DOHH2 (cell line): ENCODE data around the gene DGCR2.

Experiments
- H3F3A ChIP-seq: fragments of 200-600 bp; sonication (generic), shearing (Covaris generic); 2 replicates; pipeline ENCODE4 v1.6.0; 2016; ENCODE audit warnings: antibody characterized with exemption, mild to moderate bottlenecking; ENCODE audit not compliant: control insufficient read depth, insufficient read depth
- H3K27ac ChIP-seq: fragments of 200-600 bp; sonication (generic); 2 replicates; pipeline ENCODE4 v1.5.1; 2014; ENCODE audit warnings: low read depth, mild to moderate bottlenecking, low read length, moderate library complexity
- H3K27me3 ChIP-seq: fragments of 200-600 bp; sonication (generic); 2 replicates; pipeline ENCODE4 v1.6.1; 2014; ENCODE audit warnings: mild to moderate bottlenecking, low read length, mixed read lengths; ENCODE audit not compliant: control insufficient read depth
- H3K36me3 ChIP-seq: fragments of 200-600 bp; sonication (generic); 2 replicates; pipeline ENCODE4 v1.6.1; 2014; ENCODE audit warnings: mild to moderate bottlenecking, low read length, moderate library complexity, mixed read lengths; ENCODE audit not compliant: control insufficient read depth
- H3K4me1 ChIP-seq: fragments of 200-600 bp; sonication (generic); 2 replicates; pipeline ENCODE4 v1.6.1; 2014; ENCODE audit warnings: mild to moderate bottlenecking, low read length, mixed read lengths; ENCODE audit not compliant: control insufficient read depth
- H3K4me2 ChIP-seq: fragments of 200-600 bp; sonication (generic); 2 replicates; pipeline ENCODE4 v1.6.0; 2014; ENCODE audit warnings: mild to moderate bottlenecking, low read length, moderate library complexity
- H3K4me3 ChIP-seq: fragments of 200-600 bp; sonication (generic); 2 replicates; pipeline ENCODE4 v1.5.1; 2014; ENCODE audit warnings: mild to moderate bottlenecking, low read length, mixed read lengths
- H3K79me2 ChIP-seq: fragments of 200-600 bp; sonication (generic); 2 replicates; pipeline ENCODE4 v1.6.1; 2014; ENCODE audit warnings: mild to moderate bottlenecking, low read length, mixed read lengths; ENCODE audit not compliant: control insufficient read depth
- H3K9me2 ChIP-seq: fragments of 200-600 bp; sonication (generic); replicated peaks from 2 replicates; pipeline ENCODE4 v1.6.1; 2014; ENCODE audit warnings: mild to moderate bottlenecking, low read length, mixed read lengths; ENCODE audit not compliant: control insufficient read depth
- H3K9me3 ChIP-seq: fragments of 200-600 bp; sonication (generic); 2 replicates; pipeline ENCODE4 v1.6.1; 2014; ENCODE audit warnings: antibody characterized with exemption, low read length, mixed read lengths; ENCODE audit not compliant: control insufficient read depth, insufficient read depth
- H4K20me1 ChIP-seq: fragments of 200-600 bp; sonication (generic); 2 replicates; pipeline ENCODE4 v1.6.0; 2014; ENCODE audit warnings: low read depth, mild to moderate bottlenecking, antibody characterized with exemption, low read length, moderate library complexity; ENCODE audit not compliant: control insufficient read depth, insufficient read depth
- CTCF ChIP-seq: fragments of 200-600 bp; sonication (generic); IDR thresholded peaks from one replicate; pipeline ENCODE4 v1.5.1; 2014; ENCODE audit warnings: antibody characterized with exemption, mild to moderate bottlenecking, low read depth, low read length; ENCODE audit not compliant: poor library complexity, severe bottlenecking
- EZH2phosphoT487 ChIP-seq: fragments of 200-600 bp; sonication (generic); IDR thresholded peaks from 2 replicates; pipeline ENCODE4 v1.6.1; 2017; ENCODE audit warnings: borderline replicate concordance, mild to moderate bottlenecking, antibody characterized with exemption, low read length, moderate library complexity, mixed read lengths

Gene DGCR2

GRCh38 chr22:19133561-19133960, 11.3 kb upstream of the DGCR2 start:
- Histone ChIP-seq H3K9me2 (no peaks in the 10 kb centered on the region), H3K4me2 (no peak overlapping the region), H3K36me3 (peaks cover 42% of the 10 kb centered on the region), H3F3A (no peaks in the 10 kb centered on the region), H3K4me1 (no peaks in the 10 kb centered on the region), H3K79me2 (no peaks in the 10 kb centered on the region), H3K27ac (no peak overlapping the region), H3K9me3 (no peaks in the 10 kb centered on the region), H4K20me1 (no peaks in the 10 kb centered on the region), H3K4me3 (no peak overlapping the region), H3K27me3 (no peaks in the 10 kb centered on the region)
- TF ChIP-seq EZH2phosphoT487, result no peak
- no peak for TF ChIP-seq CTCF

GRCh38 chr22:19132693-19133400, 10.6 kb upstream of the DGCR2 start:
- no peak overlapping the region for H3K4me3 ChIP-seq
- H3F3A ChIP-seq, result no peaks in the 10 kb centered on the region
- TF ChIP-seq EZH2phosphoT487 (no peak), CTCF (no peak)
- no peak overlapping the region for H3K4me2 ChIP-seq
- H3K4me1 ChIP-seq, result no peaks in the 10 kb centered on the region
- no peaks in the 10 kb centered on the region for H3K9me2 ChIP-seq
- no peak overlapping the region for H3K27ac ChIP-seq
- no peaks in the 10 kb centered on the region for H3K79me2 ChIP-seq
- H3K9me3 ChIP-seq, result no peaks in the 10 kb centered on the region
- peaks cover 35% of the 10 kb centered on the region for H3K36me3 ChIP-seq
- H3K27me3 ChIP-seq, result no peaks in the 10 kb centered on the region
- no peaks in the 10 kb centered on the region for H4K20me1 ChIP-seq

- Histone ChIP-seq H3K27ac (no peak overlapping the region), H3F3A (no peaks in the 10 kb centered on the region), H3K36me3 (peaks cover 32% of the 10 kb centered on the region), H3K4me1 (no peaks in the 10 kb centered on the region), H3K79me2 (no peaks in the 10 kb centered on the region), H4K20me1 (no peaks in the 10 kb centered on the region), H3K9me3 (no peaks in the 10 kb centered on the region), H3K9me2 (no peaks in the 10 kb centered on the region), H3K4me3 (no peak overlapping the region), H3K4me2 (no peak overlapping the region), H3K27me3 (no peaks in the 10 kb centered on the region)
- no peak for TF ChIP-seq CTCF
- TF ChIP-seq EZH2phosphoT487, result no peak
These were observed 9.9 kb upstream of the DGCR2 start for GRCh38 chr22:19132153-19132552.
